ENCODE data around the gene VAV2.

Gene VAV2

GRCh38 chr9:133980864-133981588 lies 11.1 kb downstream of the VAV2 start:
- no peak for DNase-seq

GRCh38 chr9:133979921-133980863 lies 11.9 kb downstream of the VAV2 start:
- no peak for DNase-seq

GRCh38 chr9:133979273-133979920 lies 12.7 kb downstream of the VAV2 start:
- no peak for DNase-seq

GRCh38 chr9:133978899-133979272 lies 13.2 kb downstream of the VAV2 start:
- no peak for DNase-seq

- DNase-seq = no peak
Observed at GRCh38 chr9:133978226-133978898, 13.8 kb downstream of the VAV2 start.

GRCh38 chr9:133977421-133978201 lies 14.5 kb downstream of the VAV2 start:
- no peak for DNase-seq

GRCh38 chr9:133976887-133977286 lies 15.2 kb downstream of the VAV2 start:
- DNase-seq = no peak

- no peak for DNase-seq
Observed at GRCh38 chr9:133976191-133976861, 15.8 kb downstream of the VAV2 start.

GRCh38 chr9:133975511-133975910 lies 16.6 kb downstream of the VAV2 start:
- no peak for DNase-seq

GRCh38 chr9:133974631-133975341 lies 17.3 kb downstream of the VAV2 start:
- DNase-seq = no peak

GRCh38 chr9:133973791-133974630 lies 18.1 kb downstream of the VAV2 start:
- no peak for DNase-seq

GRCh38 chr9:133973111-133973790 lies 18.9 kb downstream of the VAV2 start:
- DNase-seq = no peak

GRCh38 chr9:133971981-133972941 lies 19.9 kb downstream of the VAV2 start:
- DNase-seq = no peak

GRCh38 chr9:133971121-133971951 lies 20.8 kb downstream of the VAV2 start:
- no peak for DNase-seq

- no peak for DNase-seq
Observed at GRCh38 chr9:133970581-133971058, 21.5 kb downstream of the VAV2 start.

GRCh38 chr9:133969681-133970580 lies 22.2 kb downstream of the VAV2 start:
- no peak for DNase-seq
